ENCODE results near the gene SVIL. TPM values are rescaled to one million over a fixed set of nuclear protein-coding genes. Genes with fewer than 3 reads are reported as not detected.
"Not testable (repeated sequence)": the region's sequence is repeated elsewhere in the genome, so short reads cannot be mapped to it uniquely, and the experiment has no call there.

Gene SVIL
- polyA plus RNA-seq, 3 donors, result 34.4 to 37.2 (median 35.1) TPM

DNA sequence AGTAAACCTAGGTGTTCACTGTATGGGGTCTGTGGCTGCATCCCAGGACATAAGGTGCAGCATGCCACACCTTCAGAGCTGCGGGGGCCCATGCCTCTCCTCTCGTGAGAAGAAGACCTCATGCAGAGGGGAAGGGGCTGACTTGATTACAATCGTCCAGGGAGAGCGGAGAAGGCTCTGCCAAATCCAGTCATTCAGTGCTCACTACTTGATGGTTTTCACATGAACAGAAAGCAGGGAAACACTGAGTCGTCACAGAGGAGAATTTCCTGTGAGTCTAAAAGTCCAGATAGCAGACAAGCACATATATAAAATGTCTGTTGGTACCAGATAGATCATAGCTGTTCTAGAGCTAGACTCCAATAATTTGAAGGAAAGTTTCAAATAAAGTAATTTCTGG, 52.0 kb downstream of the SVIL start:
- DNase-seq (ENCODE audit: low read depth in 3 of 3, low spot score in 2 of 3), result not testable (repeated sequence)

DNA sequence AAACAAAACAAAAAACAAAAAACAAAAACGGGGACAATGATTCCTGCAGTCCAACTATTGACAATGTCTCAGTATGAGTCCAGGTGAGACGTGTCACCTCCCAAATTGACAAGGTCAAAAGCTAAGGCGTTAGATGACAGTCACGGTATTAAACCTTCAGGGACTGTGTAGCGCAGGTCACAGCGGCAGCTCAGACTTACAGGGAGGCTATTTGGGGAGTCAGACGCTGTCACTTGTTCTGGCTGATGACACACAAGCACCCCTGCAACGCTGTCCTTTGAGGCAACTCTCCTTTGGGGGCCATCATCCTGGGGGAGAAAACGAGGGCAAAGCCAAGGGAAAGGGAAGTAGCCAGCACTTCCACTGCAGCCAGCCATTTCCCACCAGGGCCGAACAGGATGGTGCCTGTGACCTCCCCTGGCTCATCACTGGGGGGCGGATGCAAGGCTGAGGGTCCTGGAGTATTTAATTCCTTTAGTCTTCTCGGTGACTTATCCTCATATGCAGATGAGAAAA, 55.3 kb downstream of the SVIL start:
- DNase-seq (ENCODE audit: low read depth in 3 of 3, low spot score in 2 of 3), result no peak

DNA sequence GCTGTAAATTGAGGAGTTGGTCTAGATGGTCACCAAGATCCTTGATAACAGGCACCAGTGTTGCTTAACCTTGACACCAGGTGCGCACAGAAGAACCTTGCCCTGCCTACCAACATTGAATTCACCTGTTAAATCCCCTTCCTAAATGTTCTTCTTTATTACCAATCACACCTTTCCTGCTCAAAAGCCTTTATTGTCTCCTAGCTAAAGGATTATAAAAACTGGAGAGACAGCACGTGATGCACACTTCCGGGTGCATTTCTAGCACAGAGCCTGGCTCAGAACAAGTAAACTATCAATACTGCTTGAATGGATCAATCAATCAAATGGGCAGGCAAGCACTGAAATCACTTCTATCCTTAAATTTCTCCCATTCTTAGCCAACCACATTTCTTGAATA, 56.3 kb downstream of the SVIL start:
- no peak for DNase-seq (ENCODE audit: low read depth in 3 of 3, low spot score in 2 of 3)

DNA sequence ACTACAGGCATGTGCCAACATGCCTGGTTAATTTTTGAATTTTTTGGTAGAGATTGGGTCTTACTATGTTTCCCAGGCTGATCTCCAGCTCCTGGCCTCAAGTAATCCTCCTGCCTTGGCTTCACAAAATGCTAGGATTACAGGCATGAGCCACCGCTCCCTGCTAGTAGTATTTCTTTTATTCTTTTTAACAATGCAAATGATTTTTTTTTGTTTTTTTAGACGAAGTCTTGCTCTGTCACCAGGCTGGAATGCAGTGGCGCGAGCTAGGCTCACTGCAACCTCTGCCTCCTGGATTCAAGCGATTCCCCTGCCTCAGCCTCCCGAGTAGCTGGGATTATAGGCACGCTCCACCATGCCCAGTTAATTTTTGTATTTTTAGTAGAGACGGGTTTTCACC, 58.1 kb downstream of the SVIL start:
- DNase-seq (ENCODE audit: low read depth in 3 of 3, low spot score in 2 of 3), result no peak

DNA sequence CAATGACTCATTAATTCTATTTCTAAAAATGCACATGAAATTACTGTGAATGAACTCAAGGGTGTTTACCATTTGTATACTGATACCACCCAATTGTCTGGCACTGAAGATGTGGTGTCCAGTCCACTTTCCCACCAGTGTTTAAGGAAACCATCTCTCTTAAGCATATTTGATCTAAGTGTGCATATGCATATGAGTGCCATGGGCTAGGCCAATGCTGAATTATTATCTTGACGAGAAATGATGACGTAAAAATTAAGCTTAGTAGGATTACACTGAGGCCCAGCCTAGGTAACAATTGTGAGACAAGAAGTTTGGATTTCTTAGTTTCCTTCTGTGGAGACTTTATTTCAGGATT, 59.7 kb downstream of the SVIL start:
- DNase-seq (ENCODE audit: low read depth in 3 of 3, low spot score in 2 of 3), result no peak

DNA sequence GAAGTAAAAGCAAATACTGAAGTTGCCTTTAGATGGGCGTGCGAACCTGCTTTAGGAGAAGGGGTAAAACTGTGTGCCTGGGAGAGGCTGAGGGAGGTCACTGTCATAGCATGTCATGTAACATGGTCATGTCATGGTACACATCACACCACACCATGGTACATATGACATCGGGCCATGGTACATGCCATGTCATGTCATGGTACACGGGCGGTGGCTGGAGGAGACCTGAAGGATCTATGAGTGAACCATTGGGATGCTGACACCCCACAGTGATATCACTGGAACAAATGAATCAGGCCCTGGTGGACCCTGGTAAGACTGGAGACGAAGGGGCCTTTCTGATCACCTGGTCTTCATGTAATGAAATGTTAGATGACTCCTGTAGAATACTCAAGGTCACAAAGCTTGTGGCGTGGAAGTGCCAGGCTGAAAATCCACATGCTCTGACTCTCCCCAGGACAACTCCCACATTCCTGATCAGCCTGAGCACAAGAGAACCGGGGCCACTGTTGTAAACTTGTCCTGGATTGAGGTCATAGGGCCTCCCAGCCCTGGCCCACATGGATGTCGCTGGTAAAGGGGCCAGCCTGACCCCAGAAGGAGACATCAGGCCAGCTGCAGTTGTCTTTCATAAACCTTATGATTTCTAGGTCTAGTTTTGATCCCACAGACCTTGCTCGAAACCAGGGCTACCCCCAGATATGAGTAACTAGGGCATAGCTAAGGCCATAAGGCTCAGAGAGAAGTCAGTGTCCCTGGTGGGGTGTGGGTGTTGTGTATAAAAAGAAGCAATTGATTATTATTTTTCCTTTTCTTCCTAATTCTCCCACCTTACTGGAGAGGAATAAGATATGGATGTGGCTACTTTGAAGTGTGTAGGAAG, 60.3 kb downstream of the SVIL start:
- DNase-seq (ENCODE audit: low read depth in 3 of 3, low spot score in 2 of 3), result not testable (repeated sequence)

DNA sequence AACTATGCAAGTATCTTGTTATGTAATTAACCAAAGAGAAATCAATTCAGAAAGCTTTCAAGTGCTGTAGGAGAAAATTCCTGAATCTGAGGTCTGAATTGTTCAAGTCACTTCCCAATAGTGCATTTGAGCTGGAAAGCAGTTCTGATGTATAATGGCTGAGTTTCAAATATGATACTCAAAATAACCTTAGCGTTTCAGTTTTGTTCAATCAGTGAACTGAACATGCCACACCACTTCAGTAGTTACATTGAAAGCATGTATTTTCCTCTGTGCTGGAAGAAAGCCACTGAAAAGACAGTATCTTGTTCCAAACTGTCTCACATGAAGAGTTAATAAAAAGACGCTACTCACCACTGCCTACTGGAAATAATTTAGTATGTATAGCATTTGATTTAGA, 64.5 kb downstream of the SVIL start:
- not testable (repeated sequence) for DNase-seq (ENCODE audit: low read depth in 3 of 3, low spot score in 2 of 3)

DNA sequence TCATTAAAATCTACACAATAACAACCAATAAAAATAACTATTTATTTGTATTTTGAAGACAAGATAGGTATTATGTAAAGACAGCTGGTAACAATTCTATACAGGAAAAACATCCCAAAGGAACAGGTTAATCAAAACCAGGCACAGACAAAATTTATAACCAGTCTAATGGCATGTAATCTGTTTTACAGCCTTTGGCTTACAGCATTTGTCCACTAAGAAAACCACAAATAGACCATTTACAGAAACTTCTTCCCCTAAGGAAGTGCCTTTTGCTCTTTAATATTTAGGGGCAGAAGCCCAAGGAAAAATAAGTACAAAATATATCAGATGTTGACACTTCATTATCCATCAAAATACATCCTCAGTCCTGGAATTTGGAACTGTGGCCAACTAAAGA, 65.0 kb downstream of the SVIL start:
- no peak for DNase-seq (ENCODE audit: low read depth in 3 of 3, low spot score in 2 of 3)

DNA sequence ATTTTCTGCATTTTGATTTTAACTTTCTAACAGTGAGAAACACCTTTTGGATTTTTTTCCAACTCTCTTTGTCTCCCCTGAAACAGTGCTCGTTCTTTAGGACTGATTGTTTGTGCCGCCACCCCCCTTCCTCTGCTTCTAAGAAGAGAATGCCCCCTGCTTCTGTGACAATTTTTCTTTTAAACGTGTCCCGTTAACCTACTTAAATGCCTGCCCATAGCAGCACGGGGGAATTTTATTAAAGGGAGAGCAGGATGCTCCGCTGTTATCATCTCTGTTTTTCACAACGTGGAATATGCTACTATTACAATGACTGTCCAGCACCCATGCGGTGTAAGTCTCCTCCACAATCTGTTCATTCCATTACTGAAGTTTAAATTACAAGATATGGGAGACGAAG, 67.8 kb downstream of the SVIL start:
- no peak for DNase-seq (ENCODE audit: low read depth in 3 of 3, low spot score in 2 of 3)

DNA sequence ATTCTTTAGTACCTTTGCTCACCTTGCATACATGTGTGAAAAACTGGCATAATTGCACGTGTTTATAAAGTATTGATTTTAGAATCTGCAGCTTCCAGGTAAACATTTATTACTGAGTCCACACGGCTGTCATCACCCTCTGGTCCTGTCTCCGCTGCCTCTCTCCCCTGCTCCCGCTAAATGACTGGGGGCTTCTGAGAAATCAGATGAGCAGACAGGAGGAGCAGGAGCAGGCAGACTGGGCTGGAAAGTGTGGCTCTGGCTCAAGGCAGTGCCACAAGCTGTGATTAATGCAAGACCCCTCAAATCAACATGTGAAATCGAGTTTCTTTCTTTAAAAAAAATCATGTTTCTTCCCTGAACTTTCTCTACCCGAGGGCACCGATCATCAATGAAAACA, 68.6 kb downstream of the SVIL start:
- DNase-seq (ENCODE audit: low read depth in 3 of 3, low spot score in 2 of 3), result not testable (repeated sequence)

DNA sequence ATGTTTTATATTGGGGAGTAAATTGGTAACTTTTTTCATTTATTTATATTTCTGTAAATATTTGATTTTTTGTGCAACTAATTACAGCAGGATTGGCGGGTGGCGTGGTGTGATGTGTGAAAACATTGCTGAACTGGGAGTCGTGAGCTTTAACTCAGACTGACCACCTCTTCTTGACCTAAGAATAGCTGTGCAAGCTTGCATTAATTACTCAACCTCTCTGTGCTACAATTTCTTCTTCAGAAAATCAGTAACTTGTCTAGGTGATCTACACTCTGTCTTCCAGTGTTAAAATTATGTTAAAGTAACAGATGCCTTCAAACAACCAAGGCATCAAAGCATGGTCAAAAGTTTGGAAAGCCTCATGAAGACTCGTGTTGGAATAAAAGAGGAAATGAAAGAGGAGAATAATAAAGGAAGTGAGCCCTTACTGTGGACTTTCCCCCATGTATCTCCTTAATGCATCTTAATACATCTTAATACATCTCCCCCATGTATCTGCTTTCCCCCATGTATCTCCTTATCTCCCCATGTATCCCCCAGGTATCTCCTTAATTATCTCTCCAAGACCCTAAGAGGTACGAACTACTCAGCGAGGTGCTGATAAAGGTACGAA, 71.2 kb downstream of the SVIL start:
- DNase-seq (ENCODE audit: low read depth in 3 of 3, low spot score in 2 of 3), result no peak

DNA sequence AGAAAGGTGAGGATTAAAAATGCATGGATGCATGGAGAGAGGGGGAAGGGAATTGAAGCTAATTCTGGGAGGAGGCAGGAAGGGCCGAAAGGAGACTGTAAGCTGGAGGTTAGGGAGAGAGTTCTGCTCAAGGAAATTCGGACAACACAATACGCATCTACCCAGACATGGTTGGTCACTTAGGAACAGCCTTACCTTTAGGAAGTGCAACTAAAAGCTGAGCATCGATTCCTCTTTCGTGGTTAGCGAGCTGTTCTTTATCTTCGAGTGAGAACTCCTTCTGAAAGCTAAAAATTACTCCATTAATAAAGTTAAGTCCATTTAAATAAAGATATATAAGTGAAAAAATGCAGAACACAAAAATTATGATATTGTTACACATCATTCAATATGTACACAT, 71.8 kb downstream of the SVIL start:
- DNase-seq (ENCODE audit: low read depth in 3 of 3, low spot score in 2 of 3), result not testable (repeated sequence)

DNA sequence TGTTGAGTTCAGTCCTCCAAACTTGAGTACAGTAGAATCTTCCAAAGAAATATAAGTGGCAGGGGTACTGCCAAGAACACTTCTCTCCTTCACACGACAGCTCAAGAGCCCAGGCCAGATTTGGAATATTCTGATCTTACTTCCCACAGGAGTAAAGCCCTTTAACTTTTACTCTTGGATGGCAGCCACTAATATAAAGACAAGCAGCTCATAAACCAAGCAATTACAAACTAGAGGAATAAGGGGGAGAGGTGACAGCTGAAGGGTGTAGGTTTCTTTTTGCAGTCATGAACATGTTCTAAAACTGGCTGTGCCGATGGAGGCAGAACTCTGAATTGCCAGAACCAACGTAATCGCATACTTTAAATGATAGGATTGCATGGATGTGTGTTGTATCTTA, 74.8 kb downstream of the SVIL start:
- no peak for DNase-seq (ENCODE audit: low read depth in 3 of 3, low spot score in 2 of 3)

DNA sequence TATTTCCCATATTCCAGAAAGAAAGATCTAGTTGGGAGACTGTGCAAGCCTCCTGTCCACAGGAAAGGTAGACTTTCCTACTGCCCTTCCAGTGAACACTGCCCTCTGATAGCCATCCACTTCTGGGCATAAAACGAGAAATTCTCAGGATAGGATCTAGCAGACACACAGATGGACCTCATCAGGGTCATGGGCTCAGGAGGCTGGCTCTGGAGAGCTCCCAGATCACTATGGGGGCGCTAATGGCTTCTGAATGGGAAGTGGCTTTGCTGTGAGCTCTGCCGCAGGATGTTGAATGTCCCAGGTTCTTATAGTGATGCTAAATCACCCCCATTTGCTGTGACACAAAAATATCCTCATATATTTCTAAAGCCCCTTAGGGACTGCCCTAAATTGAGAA, 77.1 kb downstream of the SVIL start:
- no peak for DNase-seq (ENCODE audit: low read depth in 3 of 3, low spot score in 2 of 3)

DNA sequence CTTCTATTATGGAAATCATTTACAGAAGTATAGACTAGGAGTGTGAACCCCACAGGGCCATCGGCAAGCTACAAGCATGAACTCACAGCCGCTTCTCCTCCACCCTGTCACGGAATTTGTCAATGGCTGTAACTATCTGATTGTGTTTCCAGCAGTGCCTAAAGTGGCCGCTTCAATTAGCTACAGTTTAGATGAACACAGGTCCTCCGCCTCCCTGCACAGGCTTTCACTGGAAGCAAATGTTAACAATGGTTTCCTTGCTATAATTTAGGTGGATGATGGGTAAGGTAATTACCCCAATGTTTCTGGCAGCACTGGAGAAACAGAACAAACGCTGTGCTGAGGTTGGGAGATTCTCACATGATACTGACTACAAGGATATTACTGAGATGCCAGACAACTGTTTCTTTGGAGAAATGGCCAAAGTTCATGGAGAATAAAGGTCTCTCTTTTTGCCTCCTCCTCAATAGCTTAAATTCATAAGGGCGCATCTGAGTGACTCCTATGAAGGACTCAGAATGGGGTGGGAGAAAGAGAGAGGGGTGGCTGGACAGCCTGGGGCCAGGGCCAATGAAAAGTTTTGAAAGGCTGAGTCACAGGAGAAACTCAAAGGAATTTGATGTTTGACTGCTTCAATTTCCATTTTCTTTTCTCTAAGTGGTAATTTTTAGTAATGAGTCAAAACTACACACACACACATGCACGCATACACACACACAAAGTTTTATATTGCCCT, 78.9 kb downstream of the SVIL start:
- DNase-seq (ENCODE audit: low read depth in 3 of 3, low spot score in 2 of 3), result no peak

DNA sequence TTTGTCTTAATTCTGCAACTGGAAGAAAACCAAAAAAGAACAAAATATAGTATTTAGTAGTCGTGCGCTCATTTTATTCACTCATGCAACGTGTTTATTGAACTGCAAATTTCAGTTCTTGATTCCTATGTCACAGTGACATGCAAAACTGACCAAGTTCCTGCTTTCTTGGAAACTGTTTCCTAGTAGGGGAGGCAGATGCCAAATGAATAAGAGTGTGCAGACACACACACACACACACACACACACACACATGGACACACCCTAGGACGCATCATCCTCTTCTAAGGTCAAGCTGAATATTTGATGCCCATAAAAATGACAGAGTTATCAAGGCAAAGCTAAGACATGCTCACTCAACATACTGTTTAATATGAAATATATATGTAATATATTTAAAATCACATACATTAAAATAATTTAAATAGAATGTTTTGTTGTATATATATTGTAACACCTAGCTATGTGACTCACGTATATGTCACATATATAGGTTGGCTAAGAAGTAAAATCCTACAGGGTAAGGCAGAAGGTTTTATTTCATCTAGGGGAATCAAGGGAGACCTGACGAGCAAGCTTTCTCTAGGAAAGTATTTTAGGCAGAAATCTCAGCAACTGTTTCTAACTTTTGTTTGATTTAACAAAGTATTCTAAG, 79.6 kb downstream of the SVIL start:
- no peak for DNase-seq (ENCODE audit: low read depth in 3 of 3, low spot score in 2 of 3)

DNA sequence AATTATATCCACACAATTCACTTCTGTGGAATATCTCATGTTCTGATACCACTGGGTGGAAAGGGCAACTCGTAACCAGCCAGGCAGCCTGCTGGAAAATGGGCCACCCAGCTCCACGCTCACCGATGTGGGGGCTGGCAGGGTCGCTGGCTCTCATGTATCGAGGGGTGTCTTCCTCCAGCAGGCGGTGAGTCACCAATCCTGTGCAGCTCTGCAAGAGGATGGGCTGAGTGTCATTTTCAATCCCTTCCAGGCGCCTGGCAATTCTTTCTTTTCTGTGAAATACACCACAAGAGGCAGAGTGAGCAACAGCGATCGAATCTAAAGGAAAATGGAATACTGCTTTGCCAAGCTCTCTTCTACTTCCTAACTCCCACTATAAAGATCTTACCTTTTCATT, 80.1 kb downstream of the SVIL start:
- no peak for DNase-seq (ENCODE audit: low read depth in 3 of 3, low spot score in 2 of 3)

DNA sequence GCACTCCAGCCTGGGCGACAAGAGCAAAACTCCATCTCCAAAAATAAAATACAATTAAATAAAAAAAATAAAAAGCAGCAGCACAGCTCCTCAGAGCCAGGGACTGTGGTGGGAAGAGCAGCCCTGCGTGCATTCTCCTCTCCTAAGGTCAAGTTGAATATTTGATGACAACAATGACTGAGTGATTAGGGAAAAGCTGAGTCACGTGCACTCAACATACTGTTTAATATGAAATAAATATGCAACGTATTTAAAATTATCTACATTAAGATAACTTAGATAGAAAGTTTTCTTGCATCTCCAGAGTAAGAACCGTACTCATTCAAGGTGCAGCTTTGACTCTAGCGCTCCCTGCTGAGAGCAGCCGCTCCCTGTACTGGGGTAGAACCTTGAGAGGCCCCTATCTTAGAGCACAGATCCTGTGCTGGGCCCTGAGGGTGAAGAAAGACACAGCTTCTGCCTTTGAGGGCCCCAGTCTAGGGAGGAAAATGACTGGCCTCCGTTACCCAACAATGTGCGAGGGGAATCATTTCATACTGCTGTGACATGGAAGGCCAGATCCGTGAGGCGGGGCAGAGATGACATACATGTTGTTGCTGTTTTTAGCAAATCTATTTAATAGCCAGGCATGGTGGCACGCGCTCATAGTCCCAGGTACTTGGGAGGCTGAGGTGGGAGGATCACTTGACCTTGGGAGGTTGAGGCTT, 81.1 kb downstream of the SVIL start:
- no peak for DNase-seq (ENCODE audit: low read depth in 3 of 3, low spot score in 2 of 3)

DNA sequence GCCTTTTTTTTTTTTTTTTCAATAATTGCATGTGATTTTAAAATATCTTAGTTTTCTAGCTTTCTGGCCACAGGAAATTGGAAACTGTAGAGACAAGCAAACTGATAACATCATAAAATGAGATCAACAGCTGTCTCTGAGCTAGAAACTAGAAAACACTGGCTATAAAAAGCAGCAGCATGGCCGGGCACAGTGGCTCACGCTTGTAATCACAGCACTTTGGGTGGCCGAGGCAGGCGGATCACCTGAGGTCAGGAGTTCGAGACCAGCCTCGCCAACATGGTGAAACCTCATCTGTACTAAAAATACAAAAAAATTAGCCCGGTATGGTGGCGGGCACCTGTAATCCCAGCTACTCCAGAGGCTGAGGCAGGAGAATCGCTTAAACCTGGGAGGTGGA, 81.7 kb downstream of the SVIL start:
- DNase-seq (ENCODE audit: low read depth in 3 of 3, low spot score in 2 of 3), result not testable (repeated sequence)

DNA sequence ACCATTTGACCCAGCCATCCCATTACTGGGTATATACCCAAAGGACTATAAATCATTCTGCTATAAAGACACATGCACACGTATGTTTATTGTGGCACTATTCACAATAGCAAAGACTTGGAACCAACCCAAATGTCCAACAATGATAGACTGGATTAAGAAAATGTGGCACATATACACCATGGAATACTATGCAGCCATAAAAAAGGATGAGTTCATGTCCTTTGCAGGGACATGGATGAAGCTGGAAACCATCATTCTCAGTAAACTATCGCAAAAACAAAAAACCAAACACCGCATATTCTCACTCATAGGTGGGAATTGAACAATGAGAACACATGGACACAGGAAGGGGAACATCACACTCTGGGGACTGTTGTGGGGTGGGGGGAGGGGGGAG, 85.3 kb downstream of the SVIL start:
- DNase-seq (ENCODE audit: low read depth in 3 of 3, low spot score in 2 of 3), result not testable (repeated sequence)

Measured in right renal cortex interstitium (tissue), 3 donors.